Fibroblast of skin of right biceps (primary cell): ENCODE measurements around the gene ELOVL2.
"Not testable (repeated sequence)": the region's sequence is repeated elsewhere in the genome, so short reads cannot be mapped to it uniquely, and the experiment has no call there.

Experiments used
- DNase-seq: peaks from one replicate; pipeline ENCODE4 v3.0.0-alpha.2; 2013

The ELOVL2 gene

DNA sequence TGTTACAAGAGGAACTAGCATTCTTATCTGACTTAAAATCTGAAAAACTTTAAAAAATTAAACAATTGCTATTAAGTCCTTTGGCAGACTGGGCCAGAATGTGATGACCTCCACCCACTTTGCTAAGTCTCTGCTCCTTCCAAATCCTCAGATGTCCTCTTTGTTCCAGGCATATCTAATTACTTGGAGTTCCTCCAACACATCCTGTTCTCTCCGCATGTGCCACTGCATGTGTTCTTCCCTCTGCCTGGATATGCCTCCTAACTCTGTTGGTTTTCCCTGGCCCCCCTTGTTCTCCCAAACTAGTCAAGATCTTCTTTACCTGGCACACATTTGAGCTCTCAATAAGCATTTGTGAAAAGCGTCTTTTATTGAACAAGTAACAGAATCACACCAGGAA lies 23.1 kb downstream of the ELOVL2 start:
- no peak for DNase-seq

DNA sequence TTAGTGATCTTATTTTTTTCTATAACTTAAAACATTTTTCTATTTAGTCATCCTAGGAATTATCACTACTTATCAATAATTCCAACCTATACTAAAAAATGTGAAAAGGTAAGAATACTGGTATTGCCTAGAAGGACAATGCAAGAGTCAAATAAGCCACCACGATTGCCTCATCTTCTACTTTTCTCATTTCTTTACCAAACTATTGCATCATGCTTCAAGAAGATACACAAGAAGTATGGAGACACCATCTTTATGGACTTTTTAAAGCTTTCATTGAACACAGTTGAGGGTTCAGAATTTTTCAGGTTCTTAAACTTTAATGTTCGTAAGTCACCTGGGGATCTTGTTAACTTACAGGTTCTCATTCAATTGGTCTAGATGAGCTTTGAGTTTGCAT lies 25.9 kb downstream of the ELOVL2 start:
- DNase-seq: no peak

DNA sequence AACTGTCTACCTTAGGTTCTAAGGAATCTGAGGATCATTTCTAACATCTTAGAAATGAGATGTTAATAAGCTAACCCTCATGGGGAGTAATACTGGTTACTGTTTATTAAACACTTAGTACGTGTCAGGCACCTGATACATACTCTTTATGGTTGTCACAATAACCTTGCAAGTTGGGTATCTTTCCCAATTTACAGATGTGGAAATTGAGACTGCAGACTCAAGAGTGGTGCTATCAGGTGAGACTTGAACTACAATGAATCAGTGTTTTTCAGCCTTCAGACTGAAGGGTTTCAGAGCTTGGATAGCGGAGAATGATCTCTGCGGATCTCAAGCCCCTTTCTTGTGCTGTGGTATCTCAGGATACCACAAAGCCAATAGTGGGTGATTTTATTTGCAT lies 27.0 kb downstream of the ELOVL2 start:
- DNase-seq: no peak

DNA sequence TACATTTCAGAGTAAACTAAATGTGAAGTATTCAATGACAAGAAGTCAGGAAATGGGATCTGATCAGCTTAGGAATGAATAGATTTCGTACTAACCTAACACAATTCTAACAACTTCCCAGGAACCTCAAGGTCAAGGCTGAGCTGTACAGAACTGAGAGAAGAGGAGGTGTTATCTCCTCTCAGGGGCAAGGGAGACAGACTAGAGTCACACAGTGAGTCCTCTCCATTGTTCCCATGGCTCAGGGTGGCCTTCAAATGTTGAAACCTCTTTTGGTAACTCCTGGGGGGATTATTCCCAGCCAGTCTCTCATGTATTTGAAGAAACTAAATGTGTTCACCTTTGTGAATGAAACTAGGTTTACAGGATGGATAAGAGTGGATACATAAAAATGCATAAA lies 27.7 kb downstream of the ELOVL2 start:
- DNase-seq: no peak

DNA sequence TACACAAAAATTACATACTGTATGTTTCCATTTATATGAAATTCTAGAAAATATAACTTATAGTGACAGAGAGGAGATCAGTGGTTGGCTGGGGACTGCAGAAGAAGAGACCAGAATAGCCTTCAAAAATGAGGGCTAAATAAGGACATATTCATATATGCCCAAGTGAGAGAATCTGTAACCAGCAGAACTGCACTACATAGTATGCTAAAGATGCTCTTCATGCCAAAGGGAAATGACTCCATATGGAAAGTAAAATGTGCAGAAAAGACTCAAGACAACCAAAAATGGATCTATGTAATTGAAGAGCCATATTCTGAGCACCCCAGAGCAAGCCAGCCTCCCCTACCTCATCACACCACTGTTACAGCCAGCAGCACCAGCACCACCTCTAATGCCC lies 29.0 kb downstream of the ELOVL2 start:
- no peak for DNase-seq

DNA sequence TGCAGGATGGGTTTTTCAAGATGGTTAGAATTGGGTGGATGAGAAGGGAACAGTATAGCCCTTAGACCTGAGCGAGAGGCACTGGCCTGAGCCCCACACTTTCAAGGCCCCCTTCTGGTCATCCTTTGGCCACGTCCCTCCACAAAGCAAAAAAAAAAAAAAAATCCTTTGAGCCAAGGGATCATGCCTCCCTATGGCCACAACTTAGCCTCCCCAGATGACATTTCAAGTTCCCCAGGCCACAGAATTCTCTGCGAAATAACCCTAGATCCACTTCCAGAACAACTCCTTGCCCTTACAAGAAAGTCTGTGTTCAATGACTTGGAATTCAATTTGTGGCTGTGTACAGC lies 30.4 kb downstream of the ELOVL2 start:
- DNase-seq: no peak

DNA sequence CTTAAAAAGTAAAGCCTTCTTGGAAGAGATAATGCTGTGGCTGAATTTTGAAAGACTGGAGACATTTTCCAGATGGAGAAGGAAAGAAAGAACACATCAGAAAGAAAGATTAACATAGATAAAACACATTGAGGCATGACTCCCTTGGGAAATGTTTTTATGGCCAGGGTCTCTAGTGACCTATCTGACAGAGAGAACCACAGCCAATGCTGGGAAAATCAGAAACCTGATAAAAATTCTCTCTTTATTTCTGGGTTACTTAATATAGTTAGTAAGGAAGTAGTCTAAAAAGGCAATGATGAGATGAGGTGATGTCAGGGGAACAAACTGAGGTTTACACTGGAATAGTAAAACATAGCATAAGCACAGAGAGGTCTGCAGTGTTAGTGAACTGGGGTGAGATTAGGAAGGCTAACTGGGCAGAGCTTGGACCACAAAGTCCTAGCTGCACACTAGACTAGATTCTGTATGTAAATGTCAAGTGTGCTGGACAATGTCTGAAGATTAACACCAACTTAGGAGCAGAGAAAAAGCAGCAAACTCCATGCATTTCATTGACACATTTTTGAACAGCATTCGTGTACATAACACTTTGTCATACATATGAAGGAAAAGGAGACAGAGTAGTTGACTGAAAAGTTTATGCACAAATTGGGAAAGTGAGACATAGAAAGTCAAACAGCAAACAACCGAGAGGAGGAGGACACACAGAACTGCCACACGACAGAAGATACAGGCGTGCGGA lies 31.0 kb downstream of the ELOVL2 start:
- DNase-seq: no peak

DNA sequence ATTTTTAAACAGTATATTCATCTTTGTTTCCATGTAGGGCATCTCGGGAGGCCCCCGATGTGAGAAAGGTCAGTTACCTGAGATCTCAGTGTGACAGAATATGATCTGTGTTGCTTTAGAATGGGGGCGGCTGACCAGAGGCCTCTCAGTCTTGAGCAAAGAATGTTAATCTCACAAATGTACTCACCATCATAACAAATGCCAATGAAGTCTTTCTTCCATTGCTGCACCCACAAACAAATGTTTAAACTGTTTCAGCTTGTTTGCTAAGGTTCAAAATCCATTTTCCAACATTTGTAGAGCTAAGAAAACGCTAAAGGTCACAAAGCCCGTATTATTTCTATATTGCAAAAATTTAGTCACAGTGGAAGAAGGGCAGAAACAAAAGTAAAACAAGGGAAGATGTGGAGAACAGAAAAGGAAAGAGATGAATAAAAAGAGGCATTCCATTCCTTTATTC lies 31.8 kb downstream of the ELOVL2 start:
- no peak for DNase-seq

DNA sequence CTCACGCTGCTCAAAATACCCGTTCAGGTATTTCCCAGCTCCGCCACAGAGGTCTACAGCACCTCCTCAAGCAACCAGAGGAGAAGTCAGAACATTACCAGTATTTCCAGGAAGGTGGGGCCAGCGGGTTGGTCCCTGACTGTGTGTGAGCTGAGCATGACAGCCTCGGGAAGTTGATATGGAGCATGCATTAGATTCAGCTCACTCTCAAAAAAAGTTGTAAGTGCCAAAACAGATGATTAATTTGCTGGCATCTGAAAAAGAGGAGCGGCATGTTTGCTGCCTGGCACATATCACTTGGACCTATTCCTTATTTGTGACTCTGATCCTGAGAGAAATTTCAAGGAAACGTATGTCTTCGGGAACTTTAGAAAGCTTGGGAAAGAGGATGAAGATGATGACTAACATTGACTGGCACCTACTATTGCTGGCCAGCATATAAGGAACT lies 32.3 kb downstream of the ELOVL2 start:
- no peak for DNase-seq

DNA sequence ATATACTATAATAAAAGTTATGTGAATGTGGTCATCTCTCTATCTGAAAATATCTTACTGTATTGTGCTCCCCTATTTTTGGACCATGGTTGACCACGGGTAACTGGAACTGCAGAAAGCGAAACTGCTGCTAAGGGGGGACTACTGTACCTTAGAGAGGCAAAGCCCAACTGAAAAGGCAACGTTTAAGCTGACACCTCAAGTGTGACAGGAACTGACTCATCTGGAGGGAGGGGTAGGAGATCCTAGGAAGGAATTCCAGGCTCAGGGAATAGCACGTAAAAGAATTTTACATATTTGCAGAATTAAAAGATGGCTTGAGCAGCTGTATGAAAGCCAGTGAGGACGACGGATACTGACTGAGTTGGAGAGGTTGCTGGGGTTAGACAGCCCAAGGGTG lies 34.8 kb downstream of the ELOVL2 start:
- peak; percentile 86 for DNase-seq

DNA sequence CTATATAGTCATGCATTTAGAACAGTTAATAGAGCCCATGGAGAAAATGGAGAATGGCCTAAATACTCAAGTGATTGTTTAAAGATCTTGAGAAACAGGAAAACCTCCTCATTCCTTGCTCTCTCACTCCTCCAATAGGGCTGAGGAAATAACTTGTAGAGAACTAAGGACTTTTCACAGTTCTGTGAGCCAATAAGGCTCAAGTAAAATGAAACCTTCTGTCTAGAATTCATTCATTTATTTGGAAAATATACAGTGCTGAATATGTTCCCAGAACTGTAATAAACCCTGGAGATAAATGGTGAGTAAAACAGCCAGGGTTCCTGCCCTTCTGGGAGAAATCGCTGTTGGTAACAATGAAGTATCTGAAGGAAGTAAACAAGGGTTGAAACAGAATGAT lies 35.3 kb downstream of the ELOVL2 start:
- peak; percentile 50 for DNase-seq

DNA sequence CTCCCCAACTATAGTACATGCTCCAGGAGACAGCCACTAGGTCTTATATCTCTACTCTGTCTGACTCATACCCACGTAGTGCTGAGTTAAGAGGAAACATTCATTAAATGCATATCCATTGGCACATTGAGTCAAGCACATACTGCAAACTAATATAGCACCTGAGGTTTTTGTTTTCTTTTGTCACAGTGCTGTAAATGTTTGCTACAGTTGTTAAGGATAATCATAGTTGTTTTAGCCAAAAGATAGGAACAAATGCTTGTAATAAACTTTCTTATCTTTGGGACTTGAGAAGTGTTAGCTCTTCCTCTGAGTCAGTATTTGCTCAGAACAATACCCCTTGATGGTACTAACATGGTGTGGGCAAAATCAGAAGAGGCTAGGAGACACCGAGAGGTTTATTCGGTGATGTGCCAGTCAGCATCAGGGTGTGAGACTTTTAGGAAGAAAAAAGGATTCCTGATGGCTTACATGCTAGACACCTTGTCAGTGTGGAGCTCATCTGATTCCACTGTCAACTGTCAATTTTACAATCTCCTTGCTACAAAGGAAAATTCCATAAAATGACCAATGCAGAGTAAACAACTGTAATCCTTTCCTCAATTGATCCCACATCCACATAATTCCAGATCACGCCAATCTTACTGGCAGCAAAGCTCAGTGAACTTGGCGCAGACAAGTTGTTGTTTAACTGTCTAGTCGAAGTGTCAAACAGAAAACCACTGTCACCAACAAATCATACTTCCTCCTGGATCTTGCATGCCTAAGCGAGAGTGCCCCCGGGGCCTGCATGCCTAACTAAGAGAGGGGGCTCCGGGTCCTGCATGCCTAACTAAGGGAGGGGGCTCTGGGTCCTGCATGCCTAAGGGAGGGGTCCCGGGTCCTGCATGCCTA lies 36.1 kb downstream of the ELOVL2 start:
- peak; percentile 70 for DNase-seq

DNA sequence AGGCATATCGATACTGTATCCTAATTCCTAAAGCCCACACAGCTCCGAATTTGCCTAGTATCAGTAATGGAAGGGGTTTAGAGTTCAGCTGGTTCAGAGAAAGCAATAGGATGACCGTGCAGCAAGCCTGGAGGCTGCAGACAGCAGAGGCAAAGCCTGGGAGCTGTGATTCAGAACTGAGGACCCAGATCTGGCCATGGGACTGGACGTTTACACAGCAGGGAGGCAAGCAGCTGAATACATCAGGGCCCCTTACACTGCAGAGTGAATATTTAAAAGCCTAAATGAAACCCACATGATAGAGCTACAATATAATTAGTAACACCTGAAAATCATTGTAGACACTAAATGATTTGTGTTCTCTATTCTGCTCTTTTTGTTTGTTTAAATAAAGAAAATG lies 38.0 kb downstream of the ELOVL2 start:
- DNase-seq: peak; percentile 48

DNA sequence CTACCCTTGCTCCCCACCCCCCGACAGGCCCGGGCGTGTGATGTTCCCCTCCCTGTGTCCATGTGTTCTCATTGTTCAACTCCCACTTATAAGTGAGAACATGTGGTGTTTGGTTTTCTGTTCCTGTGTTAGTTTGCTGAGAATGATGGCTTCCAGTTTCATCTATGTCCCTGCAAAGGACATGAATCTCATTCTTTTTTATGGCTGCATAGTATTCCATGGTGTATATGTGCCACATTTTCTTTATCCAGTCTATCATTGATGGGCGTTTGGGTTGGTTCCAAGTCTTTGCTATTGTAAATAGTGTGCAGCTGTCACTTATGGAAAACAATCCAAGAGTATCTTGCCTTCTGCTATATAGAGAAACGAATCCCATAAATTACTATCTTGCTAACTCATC lies 40.8 kb downstream of the ELOVL2 start:
- DNase-seq: not testable (repeated sequence)

DNA sequence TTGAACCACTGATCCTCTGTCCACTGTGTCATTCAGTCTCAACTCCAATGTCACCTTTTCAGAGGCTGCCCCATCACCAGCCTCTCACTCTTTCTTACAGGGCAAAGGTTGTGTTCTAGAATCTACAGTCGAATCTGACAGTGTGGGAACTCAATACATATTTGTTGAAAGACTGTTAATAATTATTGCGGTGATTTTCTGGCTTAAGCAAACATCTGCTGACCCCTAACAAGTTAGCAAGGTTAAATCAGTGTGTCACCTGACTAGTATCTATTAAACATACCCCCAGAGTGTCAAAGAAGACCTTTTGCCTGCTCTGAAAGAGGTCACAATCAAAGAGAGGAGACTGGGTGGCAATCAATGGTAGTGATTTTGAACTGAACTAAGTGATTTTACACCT lies 41.9 kb downstream of the ELOVL2 start:
- no peak for DNase-seq

DNA sequence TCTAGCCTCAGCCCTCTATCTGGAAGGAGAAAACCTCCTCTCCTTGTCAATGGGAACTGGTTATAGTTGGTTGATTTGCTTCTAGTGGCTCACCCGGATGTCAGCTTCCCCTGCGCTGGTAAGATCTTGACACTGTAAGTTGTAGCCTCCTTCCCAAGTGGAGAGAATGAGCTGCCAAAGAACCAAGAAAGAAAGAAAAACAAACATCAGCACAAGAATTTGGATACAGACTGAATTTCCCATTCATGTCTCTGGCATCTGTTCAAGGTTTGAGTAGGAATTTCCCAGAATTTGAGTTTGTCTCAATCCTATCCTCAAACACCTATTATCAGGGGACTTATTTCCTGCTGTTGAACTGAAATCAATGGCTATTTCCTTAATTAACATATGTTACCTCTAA lies 44.1 kb downstream of the ELOVL2 start:
- peak; percentile 69 for DNase-seq

DNA sequence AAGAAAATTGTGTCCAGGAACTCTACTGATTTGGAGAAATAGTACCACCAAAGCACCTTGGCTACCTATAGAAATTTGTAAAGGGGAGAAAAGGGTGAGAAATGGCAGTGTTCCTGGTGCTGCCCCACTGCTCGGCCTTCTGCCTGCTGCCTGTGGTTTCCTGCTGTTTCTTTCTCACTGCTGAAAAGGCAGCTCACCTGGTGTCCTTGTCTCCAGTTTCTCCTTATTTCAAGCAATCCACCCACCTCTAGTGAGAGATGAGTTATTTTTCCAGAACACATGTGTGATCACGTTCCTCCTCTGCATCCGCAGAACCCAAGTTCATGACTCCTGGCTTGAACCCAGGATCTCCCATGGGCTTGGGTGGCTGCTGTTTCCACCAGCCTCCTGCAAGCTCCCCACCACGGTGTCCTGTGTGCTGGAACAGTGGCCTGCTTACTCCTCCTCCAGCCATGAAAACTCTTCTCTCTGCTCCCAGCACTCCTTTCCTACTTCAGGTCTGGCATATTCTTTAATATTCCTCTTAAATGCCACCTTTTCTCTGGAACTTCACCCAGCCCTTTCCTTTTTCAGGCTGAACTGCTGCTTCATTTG lies 48.9 kb downstream of the ELOVL2 start:
- DNase-seq: no peak

DNA sequence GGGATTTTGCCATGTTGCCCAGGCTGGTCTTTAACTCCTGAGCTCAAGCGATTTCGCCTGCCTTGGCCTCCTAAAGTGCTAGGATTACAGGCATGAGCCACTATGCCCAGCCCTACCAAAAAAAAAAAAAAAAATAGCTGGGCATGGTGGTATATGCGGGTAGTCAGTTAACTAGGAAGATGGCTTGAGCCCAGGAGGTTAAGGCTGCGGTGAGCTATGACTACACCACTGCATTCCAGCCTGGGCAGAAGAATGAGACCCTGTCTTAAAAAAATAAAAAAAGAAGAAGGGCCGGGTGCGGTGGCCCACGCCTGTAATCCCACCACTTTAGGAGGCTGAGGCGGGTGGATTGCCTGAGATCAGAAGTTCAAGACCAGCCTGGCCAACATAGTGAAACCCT lies 50.2 kb downstream of the ELOVL2 start:
- DNase-seq: no peak

DNA sequence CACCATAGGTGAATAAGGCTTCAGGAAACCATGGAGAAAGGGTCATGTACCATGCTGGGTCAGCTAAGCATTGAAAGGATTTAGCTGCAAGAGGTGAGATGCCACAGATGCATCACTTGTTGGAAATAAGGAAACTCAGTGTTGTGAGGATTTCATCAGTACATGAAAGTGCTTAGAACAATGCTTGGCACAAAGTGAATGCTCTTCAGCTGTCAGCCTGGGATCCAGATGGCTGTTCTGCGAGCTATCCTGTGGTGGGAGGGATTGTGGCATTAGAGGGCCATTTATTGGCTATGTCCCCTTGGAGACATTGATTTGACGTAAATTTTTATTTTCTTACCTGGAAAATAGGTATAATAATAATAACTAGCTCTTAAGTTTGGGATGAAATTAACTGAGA lies 53.0 kb downstream of the ELOVL2 start:
- DNase-seq: no peak

DNA sequence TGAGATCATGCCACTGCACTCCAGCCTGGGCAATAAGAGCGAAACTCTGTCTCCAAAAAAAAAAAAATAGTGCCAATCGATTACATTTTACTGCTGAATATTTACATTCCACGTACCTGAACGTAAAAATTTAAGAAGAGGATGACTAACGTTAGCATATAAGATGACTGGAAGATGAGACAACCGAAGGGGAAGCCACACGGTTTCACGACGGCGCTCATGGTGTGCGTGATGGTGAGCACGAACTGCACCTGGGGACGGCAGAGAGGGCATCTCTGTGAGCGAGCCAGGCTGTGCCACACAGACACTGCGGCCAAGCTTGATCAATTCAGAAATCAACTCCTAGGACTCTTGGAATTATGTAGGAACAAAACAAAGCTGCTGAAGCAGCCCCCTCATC lies 54.5 kb downstream of the ELOVL2 start:
- DNase-seq: no peak

DNA sequence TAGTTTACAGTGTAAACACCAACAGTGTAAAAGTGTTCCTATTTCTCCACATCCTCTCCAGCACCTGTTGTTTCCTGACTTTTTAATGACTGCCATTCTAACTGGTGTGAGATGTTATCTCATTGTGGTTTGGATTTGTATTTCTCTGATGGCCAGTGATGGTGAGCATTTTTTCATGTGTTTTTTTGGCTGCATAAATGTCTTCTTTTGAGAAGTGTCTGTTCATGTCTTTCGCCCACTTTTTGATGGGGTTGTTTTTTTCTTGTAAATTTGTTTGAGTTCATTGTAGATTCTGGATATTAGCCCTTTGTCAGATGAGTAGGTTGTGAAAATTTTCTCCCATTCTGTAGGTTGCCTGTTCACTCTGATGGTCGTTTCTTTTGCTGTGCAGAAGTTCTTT lies 59.1 kb downstream of the ELOVL2 start:
- DNase-seq: not testable (repeated sequence)

DNA sequence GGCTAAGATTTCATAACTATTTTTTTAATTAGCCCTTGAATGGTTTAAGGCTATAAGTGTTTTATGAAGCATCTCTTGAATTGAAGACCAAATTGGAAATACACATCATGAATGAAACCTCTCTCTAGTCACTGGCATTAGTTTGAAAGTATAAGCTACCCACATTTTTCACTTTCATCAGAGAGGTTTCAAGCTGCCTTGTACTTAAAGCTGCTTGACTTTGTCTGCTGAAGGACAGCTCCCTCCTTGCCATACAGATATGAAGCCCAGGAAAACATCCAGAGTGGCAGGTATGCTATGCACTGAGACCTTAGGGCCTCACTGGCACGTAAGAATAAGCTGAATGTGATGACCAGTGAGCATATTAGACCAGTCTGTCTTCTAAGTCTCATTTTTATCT lies 62.7 kb downstream of the ELOVL2 start:
- DNase-seq: no peak

DNA sequence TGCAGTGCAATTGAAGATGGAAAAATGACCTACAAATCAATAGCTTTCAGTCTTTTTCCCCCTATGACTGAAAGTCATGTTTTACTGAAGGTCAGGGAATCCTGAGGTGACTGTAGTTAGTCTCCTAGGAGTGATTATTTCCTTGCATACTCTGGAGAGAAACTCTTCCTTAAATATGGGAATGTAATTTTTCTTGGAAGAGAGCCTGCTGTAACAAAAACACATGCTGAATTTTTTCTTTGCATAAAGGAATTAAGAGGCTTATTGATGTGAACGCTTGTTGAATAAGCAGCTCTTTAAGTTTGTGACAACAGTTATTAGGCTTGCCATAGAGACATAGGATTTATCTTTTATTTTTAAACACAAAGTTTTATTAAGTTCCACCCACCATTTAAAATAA lies 64.5 kb downstream of the ELOVL2 start:
- no peak for DNase-seq
